ENCODE data around the gene C11orf42. TPM values are rescaled to one million over a fixed set of nuclear protein-coding genes. Genes with fewer than 3 reads are reported as not detected.

Gene C11orf42
- total RNA-seq, 3 donors from 2014 or later (not counting 1 experiment from before 2014, with no cell fraction given), result not detected

GRCh38 chr11:6240139-6240538 is 34.8 kb downstream of the C11orf42 start:
- Histone ChIP-seq H3K27ac (ENCODE audit: low read length) (no peak overlapping the region), H3K4me1 (ENCODE audit: control insufficient read depth, insufficient read depth, low read length) (peaks cover 5% of the 10 kb centered on the region), H3K9me3 (ENCODE audit: control insufficient read depth, insufficient read depth, low read length) (no peaks in the 10 kb centered on the region), H3K4me3 (ENCODE audit: low read length) (no peak overlapping the region), H3K36me3 (ENCODE audit: control insufficient read depth, insufficient read depth, low read length) (no peaks in the 10 kb centered on the region), H3K27me3 (ENCODE audit: control insufficient read depth, insufficient read depth, low read length) (no peaks in the 10 kb centered on the region)
- no peak for TF ChIP-seq CTCF (IDR thresholded peaks at IDR 0.05)
- 97% methylated on average over 28 of the region's 28 CpGs for WGBS (ENCODE audit: insufficient coverage)
- peaks cover 0 to 12% of the 10 kb centered on the region in 2 donors for H3K27me3 Mint-ChIP-seq (ENCODE audit: low read depth in 2 of 2)
- DNase-seq, result no peak
- H3K27ac Mint-ChIP-seq, result no peak overlapping the region
- no peaks in the 10 kb centered on the region for H3K9me3 Mint-ChIP-seq
- no peaks in the 10 kb centered on the region for H3K36me3 Mint-ChIP-seq
- intact Hi-C loops (cut with micrococcal nuclease), result no loop called here
- ATAC-seq, result no peak
- H3K4me1 Mint-ChIP-seq, result peaks cover 4% of the 10 kb centered on the region in 2 donors
- H3K4me3 Mint-ChIP-seq, result no peak overlapping the region

GRCh38 chr11:6240781-6241180 is 35.4 kb downstream of the C11orf42 start:
- ATAC-seq (no peak), DNase-seq (no peak)
- Histone ChIP-seq H3K9me3 (ENCODE audit: control insufficient read depth, insufficient read depth, low read length) (no peaks in the 10 kb centered on the region), H3K36me3 (ENCODE audit: control insufficient read depth, insufficient read depth, low read length) (no peaks in the 10 kb centered on the region), H3K27ac (ENCODE audit: low read length) (no peak overlapping the region), H3K4me1 (ENCODE audit: control insufficient read depth, insufficient read depth, low read length) (no peaks in the 10 kb centered on the region), H3K4me3 (ENCODE audit: low read length) (no peak overlapping the region), H3K27me3 (ENCODE audit: control insufficient read depth, insufficient read depth, low read length) (no peaks in the 10 kb centered on the region)
- Mint-ChIP-seq H3K27me3 (ENCODE audit: low read depth in 2 of 2) (peaks cover 0 to 12% of the 10 kb centered on the region in 2 donors), H3K36me3 (no peaks in the 10 kb centered on the region), H3K4me1 (no peaks in the 10 kb centered on the region), H3K4me3 (no peak overlapping the region), H3K9me3 (no peaks in the 10 kb centered on the region), H3K27ac (no peak overlapping the region)
- TF ChIP-seq CTCF (IDR thresholded peaks at IDR 0.05), result no peak
- intact Hi-C loops (cut with micrococcal nuclease), result no loop called here
- WGBS (ENCODE audit: insufficient coverage), result 10% methylated on average over 1 of the region's 1 CpG

GRCh38 chr11:6241316-6241715 is 36.0 kb downstream of the C11orf42 start:
- Histone ChIP-seq H3K27me3 (ENCODE audit: control insufficient read depth, insufficient read depth, low read length) (no peaks in the 10 kb centered on the region), H3K4me3 (ENCODE audit: low read length) (no peak overlapping the region), H3K36me3 (ENCODE audit: control insufficient read depth, insufficient read depth, low read length) (no peaks in the 10 kb centered on the region), H3K4me1 (ENCODE audit: control insufficient read depth, insufficient read depth, low read length) (no peaks in the 10 kb centered on the region), H3K9me3 (ENCODE audit: control insufficient read depth, insufficient read depth, low read length) (no peaks in the 10 kb centered on the region), H3K27ac (ENCODE audit: low read length) (no peak overlapping the region)
- no peak overlapping the region for H3K4me3 Mint-ChIP-seq
- ATAC-seq (no peak), DNase-seq (no peak)
- H3K27ac Mint-ChIP-seq, result no peak overlapping the region
- no peak for TF ChIP-seq CTCF (IDR thresholded peaks at IDR 0.05)
- H3K27me3 Mint-ChIP-seq (ENCODE audit: low read depth in 2 of 2), result peaks cover 0 to 12% of the 10 kb centered on the region in 2 donors
- H3K36me3 Mint-ChIP-seq, result no peaks in the 10 kb centered on the region
- WGBS (ENCODE audit: insufficient coverage), result 96% methylated on average over 7 of the region's 7 CpGs
- no peaks in the 10 kb centered on the region for H3K4me1 Mint-ChIP-seq
- H3K9me3 Mint-ChIP-seq, result no peaks in the 10 kb centered on the region
- intact Hi-C loops (cut with micrococcal nuclease), result no loop called here

- TF ChIP-seq CTCF (IDR thresholded peaks at IDR 0.05), result no peak
- Histone ChIP-seq H3K4me3 (ENCODE audit: low read length) (no peak overlapping the region), H3K27ac (ENCODE audit: low read length) (no peak overlapping the region), H3K27me3 (ENCODE audit: control insufficient read depth, insufficient read depth, low read length) (no peaks in the 10 kb centered on the region), H3K4me1 (ENCODE audit: control insufficient read depth, insufficient read depth, low read length) (no peaks in the 10 kb centered on the region), H3K36me3 (ENCODE audit: control insufficient read depth, insufficient read depth, low read length) (no peaks in the 10 kb centered on the region), H3K9me3 (ENCODE audit: control insufficient read depth, insufficient read depth, low read length) (no peaks in the 10 kb centered on the region)
- ATAC-seq (no peak), DNase-seq (no peak)
- H3K27me3 Mint-ChIP-seq (ENCODE audit: low read depth in 2 of 2), result peaks cover 0 to 10% of the 10 kb centered on the region in 2 donors
- no peaks in the 10 kb centered on the region for H3K9me3 Mint-ChIP-seq
- intact Hi-C loops (cut with micrococcal nuclease), result no loop called here
- 88% methylated on average over 2 of the region's 2 CpGs for WGBS (ENCODE audit: insufficient coverage)
- H3K4me3 Mint-ChIP-seq, result no peak overlapping the region
- no peaks in the 10 kb centered on the region for H3K36me3 Mint-ChIP-seq
- no peak overlapping the region for H3K27ac Mint-ChIP-seq
- H3K4me1 Mint-ChIP-seq, result no peaks in the 10 kb centered on the region
Observed at GRCh38 chr11:6245536-6245935, 40.2 kb downstream of the C11orf42 start.
